CD4-positive, alpha-beta T cell treated with Interferon alpha-2 for 1 hour (primary cell): Measurements from ENCODE around the gene ARHGAP28.

Source experiments
- DNase-seq, 2 donors: peaks; one replicate each; pipeline ENCODE4 v3.0.0-alpha.2; 2020 to 2022

The ARHGAP28 gene, protein sequence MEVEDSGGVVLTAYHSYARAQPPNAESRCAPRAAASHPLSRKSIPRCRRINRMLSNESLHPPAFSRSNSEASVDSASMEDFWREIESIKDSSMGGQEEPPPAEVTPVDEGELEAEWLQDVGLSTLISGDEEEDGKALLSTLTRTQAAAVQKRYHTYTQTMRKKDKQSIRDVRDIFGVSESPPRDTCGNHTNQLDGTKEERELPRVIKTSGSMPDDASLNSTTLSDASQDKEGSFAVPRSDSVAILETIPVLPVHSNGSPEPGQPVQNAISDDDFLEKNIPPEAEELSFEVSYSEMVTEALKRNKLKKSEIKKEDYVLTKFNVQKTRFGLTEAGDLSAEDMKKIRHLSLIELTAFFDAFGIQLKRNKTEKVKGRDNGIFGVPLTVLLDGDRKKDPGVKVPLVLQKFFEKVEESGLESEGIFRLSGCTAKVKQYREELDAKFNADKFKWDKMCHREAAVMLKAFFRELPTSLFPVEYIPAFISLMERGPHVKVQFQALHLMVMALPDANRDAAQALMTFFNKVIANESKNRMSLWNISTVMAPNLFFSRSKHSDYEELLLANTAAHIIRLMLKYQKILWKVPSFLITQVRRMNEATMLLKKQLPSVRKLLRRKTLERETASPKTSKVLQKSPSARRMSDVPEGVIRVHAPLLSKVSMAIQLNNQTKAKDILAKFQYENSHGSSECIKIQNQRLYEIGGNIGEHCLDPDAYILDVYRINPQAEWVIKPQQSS

DNA sequence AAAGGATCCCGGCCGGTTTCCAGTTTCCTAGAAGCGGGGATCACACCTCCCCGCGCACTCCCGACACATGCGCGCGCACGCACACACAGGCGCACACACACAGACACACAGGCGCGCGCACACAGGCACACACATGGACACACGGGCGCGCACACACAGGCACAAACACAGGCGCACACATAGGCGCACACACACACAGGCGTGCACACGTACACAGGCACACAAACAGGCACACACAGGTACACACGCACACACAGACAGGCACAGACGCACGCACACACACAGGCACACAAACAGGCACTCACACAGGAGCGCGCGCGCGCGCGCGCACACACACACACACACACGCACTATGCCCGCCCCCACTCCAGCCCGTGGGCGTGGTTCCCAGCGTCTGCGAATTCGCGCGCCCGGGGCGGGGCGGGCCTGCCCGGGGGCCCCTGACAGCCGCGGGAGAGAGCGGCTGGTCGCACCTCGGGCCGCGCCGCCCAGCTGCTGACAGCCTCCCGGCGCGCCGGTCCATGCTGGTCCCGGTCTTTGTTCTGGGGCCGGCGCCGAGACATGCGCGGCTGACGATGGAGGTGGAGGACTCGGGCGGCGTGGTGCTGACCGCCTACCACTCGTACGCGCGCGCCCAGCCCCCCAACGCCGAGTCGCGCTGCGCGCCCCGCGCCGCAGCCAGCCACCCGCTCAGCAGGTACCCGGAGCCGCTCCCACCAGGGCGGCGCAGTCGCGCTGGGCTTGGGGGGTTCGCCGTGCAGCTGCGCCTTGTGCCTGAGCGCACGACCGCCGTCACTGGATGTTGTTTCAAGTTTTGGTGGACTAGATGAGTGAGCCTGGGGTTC is at the start of gene ARHGAP28:
TSS of gene ARHGAP28 (plus strand) at position 470 of the 845 bp plus-strand sequence. CDS start at position 576, 106 bp downstream.
- no peak for DNase-seq

DNA sequence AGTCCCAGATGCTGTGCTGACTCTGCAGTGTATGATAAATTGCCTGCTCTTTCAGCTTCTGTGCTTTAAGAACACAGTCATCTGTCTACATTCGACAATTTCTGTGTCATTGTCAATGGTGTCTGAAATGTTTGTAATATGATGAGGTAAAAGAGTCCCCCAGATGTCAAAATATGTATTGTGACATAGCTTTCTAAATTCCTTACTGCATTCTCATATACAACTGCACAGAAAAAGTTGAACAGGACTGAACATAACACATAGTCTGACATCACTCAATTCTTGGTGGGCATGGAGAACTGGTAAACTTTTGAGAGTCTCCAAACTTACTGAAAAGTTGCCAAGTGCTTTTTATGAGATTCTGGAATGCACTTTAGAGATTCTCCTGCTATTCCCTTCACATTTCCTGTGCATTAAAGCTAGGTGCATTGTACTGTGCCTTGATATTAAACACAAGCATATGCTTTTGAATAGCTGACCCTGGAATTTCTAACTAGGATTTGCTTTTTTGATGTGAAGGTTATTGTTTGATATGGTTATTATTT is 48.1 kb upstream of the ARHGAP28 start:
- DNase-seq = no peak

DNA sequence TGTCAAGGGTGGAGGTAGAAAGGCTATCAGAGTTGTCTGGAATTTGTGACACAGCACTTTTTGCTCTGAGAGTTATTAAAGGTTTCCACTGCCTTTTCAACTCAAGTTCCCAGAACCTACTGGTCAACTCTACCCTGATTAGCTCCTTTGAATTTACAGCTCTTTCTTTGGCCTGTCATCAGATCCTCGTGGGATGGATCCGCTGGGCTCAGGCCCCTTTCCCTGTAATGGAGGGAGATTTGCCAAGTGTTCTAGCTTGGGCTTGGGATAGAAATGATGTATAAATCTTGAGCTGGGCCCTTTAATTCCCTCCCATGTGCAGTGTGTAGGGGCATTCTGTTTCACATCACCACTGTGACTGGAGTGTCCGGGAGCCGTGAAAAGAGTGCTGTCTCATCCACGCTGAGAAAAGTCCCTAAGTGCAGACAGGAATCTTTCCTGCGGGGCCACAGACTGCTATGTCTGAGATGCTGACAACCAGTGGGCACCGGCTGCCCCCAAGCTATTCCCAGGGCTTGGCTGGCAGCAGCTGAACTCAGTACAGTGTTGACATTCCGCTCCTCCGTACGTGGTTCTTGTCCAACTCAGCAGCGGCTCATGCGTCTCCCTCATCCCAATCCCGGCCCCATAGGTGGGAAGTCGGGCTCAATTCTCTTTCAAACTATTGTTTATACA is 46.9 kb upstream of the ARHGAP28 start:
- no peak for DNase-seq

DNA sequence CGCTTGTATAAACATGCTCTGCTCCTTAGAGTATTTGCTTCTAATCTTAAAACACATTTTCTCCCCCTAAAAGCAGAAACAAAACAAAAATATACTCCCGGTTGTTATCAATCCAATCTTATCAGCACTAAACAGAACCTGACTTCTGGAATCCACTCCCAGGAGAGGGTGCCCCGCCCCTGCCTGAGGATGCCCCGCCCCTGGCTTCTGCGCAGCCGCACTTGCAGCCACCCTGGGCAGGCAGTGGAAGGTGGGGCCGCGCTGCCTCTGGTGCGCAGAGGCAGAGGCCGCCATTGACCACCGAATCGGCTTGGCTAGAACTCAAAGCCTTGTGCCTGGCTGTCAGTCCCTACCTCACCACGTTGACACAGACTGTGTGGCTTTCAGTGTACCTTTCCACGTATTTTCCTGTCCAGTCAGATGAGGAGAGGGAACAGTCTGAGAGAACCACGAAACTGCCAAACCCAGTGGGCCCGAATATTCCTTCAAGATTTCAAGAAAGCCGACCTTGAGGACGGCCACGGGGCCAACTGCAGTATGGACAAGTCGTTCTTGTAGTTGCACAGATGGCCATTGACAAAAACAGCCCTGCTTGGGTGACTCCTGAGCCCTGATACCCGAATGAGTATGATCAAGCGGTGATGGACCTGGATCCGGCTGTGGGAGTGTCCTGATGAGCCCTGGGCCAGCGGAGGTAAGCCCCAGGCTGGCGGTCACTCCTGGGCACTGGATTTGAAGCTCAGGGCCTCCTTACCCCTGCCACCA is 46.2 kb upstream of the ARHGAP28 start:
- no peak for DNase-seq

DNA sequence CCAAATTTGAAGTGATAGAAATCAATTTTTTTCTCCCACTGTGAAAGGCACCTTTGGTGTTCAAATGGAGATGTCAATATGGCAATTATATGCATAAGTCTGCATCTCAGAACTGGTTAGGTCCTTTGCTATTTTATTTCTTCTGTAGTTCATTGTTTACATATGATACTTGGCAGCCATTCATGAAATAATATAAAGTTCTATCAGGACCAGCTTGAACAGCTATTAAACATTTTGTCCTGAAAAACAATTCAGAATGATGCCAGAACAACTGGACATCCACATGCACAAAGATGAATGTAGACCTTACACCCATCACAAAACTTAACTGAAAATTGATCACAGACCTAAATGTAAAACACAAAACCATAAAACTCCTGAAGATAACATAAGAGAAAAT is 41.8 kb upstream of the ARHGAP28 start:
- DNase-seq = no peak

DNA sequence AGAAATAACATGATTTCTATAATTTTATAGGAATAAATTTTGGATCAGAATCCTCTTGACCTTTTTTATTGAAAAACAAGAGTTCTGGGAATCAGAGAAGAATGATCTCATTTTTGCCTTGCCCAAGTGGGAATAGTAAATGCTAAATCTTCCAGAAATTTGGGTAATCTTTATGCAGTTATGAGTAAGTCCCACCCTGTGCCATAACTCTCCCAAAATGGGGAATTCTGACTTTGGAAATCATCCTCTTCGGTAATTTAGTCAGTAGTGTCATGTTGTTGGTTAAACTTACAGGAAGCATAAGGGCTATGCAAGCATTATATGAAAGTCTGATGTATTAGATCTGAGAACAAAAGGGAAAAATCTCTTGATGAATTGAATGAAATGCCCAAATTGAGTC is 20.6 kb upstream of the ARHGAP28 start:
- no peak for DNase-seq

DNA sequence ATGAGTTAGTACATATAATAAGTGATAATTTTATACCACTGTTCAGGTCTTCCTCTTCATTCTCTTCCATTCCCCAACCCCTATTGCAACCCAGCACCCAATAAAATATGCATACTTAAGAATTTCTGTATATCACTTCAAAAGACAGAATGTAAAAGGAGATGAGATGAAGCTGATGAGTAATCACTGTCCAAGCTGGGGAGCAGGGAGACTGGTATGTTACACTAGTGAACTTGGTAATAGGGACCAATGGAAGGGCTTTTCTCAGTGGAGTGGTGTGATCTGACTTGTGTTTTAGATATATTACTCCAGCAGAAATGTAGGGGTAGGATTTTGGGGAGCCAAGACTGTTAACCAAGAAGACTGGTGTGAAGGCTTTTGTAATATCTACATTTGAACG is 18.0 kb upstream of the ARHGAP28 start:
- no peak for DNase-seq

DNA sequence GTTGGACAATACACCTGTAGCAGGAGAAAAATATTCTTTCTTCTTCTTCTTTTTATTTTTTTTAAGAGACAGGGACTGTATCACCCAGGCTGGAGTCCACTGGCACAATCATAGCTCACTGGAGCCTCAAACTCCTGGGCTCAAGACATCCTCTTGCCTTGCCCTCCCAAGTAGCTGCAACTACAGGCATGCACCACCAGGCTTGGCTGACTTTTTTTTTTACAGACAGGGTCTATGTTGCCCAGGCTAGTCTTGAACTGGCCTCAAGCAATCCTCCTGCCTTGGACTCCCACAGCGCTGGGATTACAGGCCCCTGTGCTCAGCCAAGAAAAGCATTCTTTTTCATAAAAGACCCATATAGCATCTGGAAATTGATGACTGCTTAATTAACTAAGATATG is 17.1 kb upstream of the ARHGAP28 start:
- no peak for DNase-seq

DNA sequence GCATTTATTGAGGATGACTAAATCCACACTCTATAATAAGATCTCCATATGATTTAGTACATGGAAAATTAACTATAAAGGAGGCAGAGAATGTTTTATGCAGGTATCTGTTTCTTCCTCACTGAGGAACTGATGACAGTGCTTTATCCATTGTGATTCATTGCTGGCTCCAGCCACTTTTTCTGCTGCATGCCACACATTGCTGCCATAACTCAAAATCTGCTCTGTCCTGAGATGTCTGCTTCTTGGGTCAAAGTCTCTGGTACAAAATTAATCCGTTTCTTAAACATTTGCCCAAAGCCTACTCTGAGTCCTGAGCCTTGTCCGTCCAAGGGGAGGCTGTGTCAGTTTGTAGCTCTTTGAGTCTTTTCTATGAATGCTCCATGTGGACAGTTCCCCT is 15.5 kb upstream of the ARHGAP28 start:
- DNase-seq = no peak

DNA sequence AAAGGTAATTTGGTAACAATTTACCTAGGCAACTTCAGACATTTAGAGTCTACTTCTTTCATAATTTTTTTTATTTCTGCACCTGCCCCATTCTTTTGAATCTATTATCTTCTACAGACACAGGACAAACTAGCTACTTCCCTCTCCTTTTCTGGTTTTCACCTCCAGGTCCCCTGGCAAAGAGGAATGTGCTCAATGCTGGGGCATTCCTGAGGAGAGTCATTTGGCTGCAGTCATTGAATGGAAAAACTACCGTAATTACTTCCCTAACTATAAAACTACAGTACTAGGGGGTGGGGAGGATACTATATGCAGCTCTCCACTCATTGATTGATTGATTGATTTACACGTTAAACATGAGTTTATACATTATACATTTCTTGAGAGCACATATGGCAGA is 11.2 kb upstream of the ARHGAP28 start:
- no peak for DNase-seq

DNA sequence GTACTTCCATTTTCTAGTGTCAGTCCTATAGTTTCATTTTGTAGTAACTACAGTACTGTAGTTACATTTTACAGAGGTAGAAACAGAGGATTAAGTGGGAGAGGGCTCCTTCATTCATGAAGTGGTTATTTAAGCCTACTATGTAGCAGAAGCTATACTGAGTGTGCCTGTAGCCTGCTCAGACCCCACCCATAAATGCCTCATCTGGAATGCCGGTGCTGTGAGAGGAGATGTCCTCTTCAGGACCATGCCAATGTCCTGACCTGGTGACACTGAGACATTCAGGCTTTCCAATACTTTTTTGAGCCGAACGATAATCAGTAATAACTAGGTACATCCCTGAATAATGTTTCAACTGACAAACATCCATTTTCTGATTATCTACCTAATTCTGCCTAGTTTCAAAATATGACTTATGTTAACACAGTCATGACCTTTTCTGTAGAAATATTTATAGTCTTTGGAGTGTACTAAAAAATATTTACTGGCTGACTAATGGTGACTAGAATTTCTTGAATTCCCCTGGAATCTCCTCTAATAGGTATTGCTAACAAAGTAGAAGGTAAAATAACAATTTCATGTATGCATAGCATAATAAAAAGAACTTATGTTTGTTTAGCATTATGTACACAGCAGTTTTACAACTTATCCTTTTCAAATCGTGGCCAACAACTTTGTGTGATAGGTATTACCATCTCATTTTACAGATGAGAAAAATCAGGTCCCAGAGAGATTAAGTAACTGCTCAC is 10.2 kb upstream of the ARHGAP28 start:
- no peak for DNase-seq

DNA sequence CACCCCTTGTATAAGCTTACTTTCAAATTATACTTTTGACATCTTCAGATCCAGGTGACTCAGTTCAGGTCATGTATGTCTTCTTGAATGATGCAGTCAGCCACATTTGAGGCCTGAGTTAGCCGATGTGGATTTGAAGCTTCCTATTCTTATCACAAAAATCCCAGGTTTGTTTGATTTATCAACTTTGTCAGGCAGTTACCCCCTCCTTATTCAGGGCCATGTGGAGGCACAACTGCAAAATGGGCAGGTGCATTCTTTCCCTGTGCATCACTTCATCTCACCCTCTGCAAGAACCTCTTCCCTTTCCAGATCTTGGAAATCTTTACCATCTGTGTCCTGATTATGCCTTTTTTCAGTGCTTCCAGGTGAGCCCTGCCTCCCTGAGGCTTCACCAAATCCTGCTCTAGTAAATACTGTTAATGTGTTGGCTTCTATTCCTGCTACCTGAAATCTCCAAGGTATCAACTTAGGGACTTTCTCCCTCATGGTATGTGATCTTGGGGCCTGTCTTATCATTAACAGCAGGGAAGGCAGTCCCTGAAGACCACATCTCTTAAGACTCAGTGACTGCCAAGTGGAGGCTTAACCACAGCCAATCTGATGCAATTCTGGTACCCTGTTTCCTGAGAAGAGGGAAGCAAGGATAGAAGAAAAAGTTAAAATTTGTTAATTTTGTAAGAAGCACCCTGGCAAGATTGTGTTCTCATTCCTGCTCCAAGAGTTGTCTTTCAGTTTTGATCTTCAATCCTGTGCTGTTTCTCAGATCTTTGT is 9.4 kb upstream of the ARHGAP28 start:
- no peak for DNase-seq

DNA sequence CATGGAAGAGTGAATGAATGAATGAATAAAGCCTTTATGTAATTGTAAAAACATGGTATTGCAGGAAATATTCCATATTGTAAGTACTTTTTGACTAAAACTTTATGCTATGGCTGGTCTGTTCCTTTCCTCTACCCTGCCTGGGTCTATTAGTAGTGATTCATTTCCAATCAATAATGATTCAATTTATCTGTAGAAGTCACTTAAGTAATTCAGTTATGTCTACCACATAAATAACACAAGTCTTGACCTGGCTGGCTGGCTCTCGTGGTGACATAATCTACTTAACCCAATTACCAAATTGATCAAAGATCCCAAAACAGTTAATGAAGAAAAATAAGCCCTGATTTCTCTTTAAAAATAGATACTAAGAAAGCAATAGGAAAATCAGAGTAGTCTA is 7.8 kb upstream of the ARHGAP28 start:
- DNase-seq = no peak

DNA sequence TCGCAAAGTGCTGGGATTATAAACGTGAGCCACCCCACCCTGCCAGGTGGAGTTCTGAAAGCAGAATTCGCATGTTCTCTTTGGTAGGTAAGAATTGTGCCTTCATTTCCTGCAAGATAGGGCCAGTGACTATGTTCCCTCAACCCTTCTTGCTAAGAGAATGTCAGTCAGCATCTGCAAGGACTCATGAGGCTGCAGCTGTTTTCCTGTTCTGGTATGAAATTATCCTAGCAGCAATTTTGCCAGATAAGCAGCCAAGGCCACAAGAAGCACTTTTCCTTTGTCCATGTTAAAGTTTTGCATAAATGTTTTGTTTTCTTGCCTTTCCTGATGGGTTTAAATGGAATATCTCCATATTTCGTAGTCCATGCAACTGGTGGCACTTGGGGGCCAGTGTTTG is 6.8 kb upstream of the ARHGAP28 start:
- no peak for DNase-seq

DNA sequence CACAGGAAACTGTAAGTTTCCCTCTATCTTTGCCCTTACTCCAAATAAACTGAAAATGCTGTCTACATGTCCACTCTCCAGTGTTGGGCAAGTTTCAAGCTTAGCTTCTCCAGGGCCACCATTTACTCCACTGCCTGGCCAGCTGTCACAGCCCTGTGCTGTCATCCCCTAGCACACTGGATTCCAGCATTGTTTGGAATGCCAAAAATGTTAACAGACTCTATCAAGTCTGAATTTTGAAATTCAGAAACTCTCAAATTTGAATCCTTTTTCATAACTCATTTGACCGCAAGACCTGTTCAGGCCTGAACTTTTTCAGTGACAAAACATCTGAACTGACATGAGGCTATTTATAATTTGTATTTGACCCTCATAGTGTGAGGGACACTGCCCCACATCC is 5.2 kb upstream of the ARHGAP28 start:
- no peak for DNase-seq

DNA sequence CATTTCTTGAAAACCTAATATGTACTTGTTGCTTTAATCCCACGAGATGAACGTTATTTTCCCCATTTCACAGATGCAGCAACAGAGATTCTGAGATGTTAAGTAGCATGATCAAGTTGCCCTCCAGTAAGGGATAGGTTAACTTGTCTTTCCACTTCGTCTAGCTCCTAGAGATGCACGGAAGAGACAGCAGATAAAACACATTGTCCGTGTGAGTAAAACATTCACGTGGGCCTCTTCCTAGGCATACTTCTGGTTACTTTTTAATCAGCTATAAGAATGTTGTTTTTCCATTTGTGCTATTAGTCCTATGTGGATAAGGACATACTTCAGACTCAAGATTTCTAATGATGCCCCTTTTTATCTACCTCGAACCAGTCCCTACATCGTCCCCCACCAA is 1.2 kb upstream of the ARHGAP28 start:
- DNase-seq = no peak

DNA sequence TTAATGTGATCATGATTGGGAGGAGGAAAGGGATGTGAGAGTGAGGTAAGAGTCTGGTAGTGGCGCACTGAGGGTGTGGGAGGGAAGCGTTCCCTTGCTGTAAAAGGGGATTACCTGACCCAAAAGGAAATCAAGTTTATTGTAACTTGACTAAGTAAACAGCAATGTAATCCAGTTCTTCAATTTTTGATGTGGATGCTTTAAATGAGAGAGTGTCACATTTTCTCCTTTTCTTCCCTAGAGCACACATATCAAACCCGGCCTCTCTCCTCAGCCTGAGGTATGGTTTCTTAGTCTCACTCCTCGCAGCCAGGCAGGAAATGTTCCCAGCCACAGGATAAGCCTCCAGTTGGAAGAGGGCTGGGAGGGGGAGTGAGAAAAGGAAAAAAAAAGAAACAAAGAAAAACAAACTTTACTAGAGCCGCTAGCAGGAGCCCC is 688 bp upstream of the ARHGAP28 start:
- DNase-seq = no peak

DNA sequence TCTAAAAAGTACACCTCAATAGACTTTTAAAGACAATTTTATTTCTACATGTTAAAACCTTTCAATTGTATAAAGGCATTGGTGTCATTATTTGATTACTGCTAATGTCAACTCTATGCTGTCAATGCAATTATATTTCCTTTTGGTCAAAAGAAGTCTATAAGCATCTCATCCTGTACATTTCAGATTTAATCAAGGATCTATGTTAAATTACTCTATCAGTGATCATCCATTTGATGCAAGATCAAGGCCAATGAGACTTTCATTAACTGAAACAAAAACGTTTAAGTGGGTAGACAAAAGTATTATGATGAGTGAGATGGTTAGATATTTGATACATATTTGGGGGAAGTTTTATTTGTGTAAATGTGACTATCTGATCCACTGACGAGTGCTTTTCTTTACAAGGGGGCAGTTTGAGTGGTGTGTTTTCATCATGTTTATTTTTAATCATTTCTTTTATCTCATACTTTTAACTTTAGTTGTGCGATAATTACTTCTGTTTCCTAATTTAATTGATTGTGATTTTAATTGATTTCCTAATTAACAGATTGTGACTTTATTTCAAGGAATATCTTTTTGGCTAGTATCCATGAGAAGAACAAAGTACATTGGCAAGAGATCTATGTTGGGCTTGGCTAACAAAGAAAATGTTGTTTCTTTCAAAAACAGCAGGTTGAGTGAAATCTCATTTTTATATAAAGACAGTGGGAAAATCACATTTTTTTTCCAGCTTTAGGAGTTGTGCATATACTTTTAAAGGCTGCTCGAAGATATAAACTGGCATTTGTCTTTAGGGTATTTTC is 1.1 kb downstream of the ARHGAP28 start:
- DNase-seq = no peak

DNA sequence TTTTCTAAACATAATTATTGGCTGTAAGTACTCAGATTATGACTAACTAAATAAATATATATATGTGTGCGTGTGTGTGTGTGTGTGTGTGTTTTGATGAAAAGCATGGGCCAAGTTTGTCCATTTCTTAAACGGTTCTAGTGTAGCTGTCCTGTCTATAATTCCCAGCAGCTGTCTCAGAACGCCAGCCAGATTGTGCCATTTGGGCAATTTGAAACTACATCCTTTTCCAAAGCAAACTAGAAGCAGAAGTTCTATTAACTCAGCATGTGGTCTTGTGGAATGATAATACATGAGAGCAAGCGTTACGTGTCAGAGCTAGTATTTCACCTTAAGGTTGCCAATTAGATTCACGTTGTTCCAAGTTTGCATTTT is 1.7 kb downstream of the ARHGAP28 start:
- DNase-seq = no peak
